ENCODE measurements around the gene EMC10.
"Not testable (repeated sequence)": the region's sequence is repeated elsewhere in the genome, so short reads cannot be mapped to it uniquely, and the experiment has no call there.

The EMC10 gene

GRCh38 chr19:50466706-50467039 is 9.6 kb upstream of the EMC10 start:
- H3K14ac ChIP-seq (ENCODE audit: low read length in 2 of 2) = no peak overlapping the region
- no peak overlapping the region for H3K4me3 ChIP-seq (ENCODE audit: insufficient read depth in 1 of 2, low read depth in 1 of 2, low read length in 2 of 2)
- no peak overlapping the region for H2AK5ac ChIP-seq (ENCODE audit: low read length, severe bottlenecking)
- 86% methylated on average over 11 of the region's 11 CpGs for WGBS
- no peak overlapping the region for H3K9ac ChIP-seq (ENCODE audit: low read length)
- H3K9me3 ChIP-seq (ENCODE audit: control insufficient read depth, low read length) = no peaks in the 10 kb centered on the region
- H4K8ac ChIP-seq (ENCODE audit: low read length) = no peak overlapping the region
- H4K91ac ChIP-seq (ENCODE audit: low read length) = no peak overlapping the region
- peaks cover 0 to 46% of the 10 kb centered on the region in 2 experiments for H3K27me3 ChIP-seq (ENCODE audit: control insufficient read depth in 1 of 2, insufficient read depth in 1 of 2, low read length in 2 of 2)
- H3K4me2 ChIP-seq (ENCODE audit: low read length, poor library complexity, severe bottlenecking) = no peak overlapping the region
- H3K4ac ChIP-seq (ENCODE audit: low read depth in 1 of 2, low read length in 2 of 2) = no peak overlapping the region
- H2BK5ac ChIP-seq (ENCODE audit: low read depth, low read length, poor library complexity, severe bottlenecking) = no peak overlapping the region
- H3K18ac ChIP-seq (ENCODE audit: low read depth in 1 of 2, low read length in 2 of 2) = no peak overlapping the region
- no peak overlapping the region for H3K27ac ChIP-seq (ENCODE audit: low read length, poor library complexity, severe bottlenecking)
- H2BK120ac ChIP-seq (ENCODE audit: low read depth, low read length) = no peak overlapping the region
- no peak for DNase-seq
- H3K79me1 ChIP-seq (replicated peaks; ENCODE audit: low read length, poor library complexity, severe bottlenecking) = no peaks in the 10 kb centered on the region
- H3K23ac ChIP-seq (ENCODE audit: low read length in 2 of 2) = no peak overlapping the region
- H2BK15ac ChIP-seq (ENCODE audit: low read depth, poor library complexity, severe bottlenecking) = no peak overlapping the region
- no peak overlapping the region for H2BK12ac ChIP-seq (ENCODE audit: low read length in 2 of 2)
- no peak overlapping the region for H2AFZ ChIP-seq (ENCODE audit: low read depth, low read length)
- no peaks in the 10 kb centered on the region for H3K4me1 ChIP-seq (ENCODE audit: control insufficient read depth, insufficient read depth, low read depth, low read length)
- peaks cover 0 to 4% of the 10 kb centered on the region in 2 experiments for H3K36me3 ChIP-seq (ENCODE audit: control insufficient read depth in 1 of 2, insufficient read depth in 2 of 2, low read depth in 1 of 2, low read length in 2 of 2)

DNA sequence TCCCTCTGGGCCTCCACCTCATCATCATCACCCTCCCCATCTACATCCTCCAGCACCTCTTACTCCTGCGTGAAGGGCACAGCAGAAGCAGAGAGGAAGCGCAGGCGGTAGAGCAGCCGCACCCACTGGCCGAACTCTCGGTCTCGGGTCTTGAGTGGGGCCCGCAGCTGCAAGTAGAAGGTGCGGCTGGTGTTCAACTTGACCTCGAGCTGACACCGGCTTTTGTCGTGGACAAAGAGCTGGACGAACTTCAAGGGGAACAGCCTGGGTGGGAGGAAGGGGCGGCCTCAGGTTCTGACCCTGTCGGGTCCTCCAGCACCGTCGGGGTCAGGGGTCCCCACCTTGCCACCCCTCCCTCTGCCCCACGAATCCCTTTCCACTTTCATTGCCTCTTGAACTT is 8.7 kb upstream of the EMC10 start:
- Histone ChIP-seq H3K4me3 (ENCODE audit: insufficient read depth in 1 of 2, low read depth in 1 of 2, low read length in 2 of 2) (no peak overlapping the region), H3K27ac (ENCODE audit: low read length, poor library complexity, severe bottlenecking) (no peak overlapping the region), H4K8ac (ENCODE audit: low read length) (no peak overlapping the region), H3K36me3 (ENCODE audit: control insufficient read depth in 1 of 2, insufficient read depth in 2 of 2, low read depth in 1 of 2, low read length in 2 of 2) (peaks cover 0 to 4% of the 10 kb centered on the region in 2 experiments), H3K79me1 (replicated peaks; ENCODE audit: low read length, poor library complexity, severe bottlenecking) (no peaks in the 10 kb centered on the region), H2BK5ac (ENCODE audit: low read depth, low read length, poor library complexity, severe bottlenecking) (no peak overlapping the region), H3K4me1 (ENCODE audit: control insufficient read depth, insufficient read depth, low read depth, low read length) (no peaks in the 10 kb centered on the region), H2BK15ac (ENCODE audit: low read depth, poor library complexity, severe bottlenecking) (no peak overlapping the region), H2AFZ (ENCODE audit: low read depth, low read length) (no peak overlapping the region), H4K91ac (ENCODE audit: low read length) (no peak overlapping the region), H3K27me3 (ENCODE audit: control insufficient read depth in 1 of 2, insufficient read depth in 1 of 2, low read length in 2 of 2) (peaks cover 0 to 42% of the 10 kb centered on the region in 2 experiments), H3K9me3 (ENCODE audit: control insufficient read depth, low read length) (no peaks in the 10 kb centered on the region), H3K4me2 (ENCODE audit: low read length, poor library complexity, severe bottlenecking) (no peak overlapping the region), H3K18ac (ENCODE audit: low read depth in 1 of 2, low read length in 2 of 2) (no peak overlapping the region), H3K23ac (ENCODE audit: low read length in 2 of 2) (no peak overlapping the region), H3K9ac (ENCODE audit: low read length) (no peak overlapping the region), H2AK5ac (ENCODE audit: low read length, severe bottlenecking) (no peak overlapping the region), H2BK120ac (ENCODE audit: low read depth, low read length) (no peak overlapping the region), H2BK12ac (ENCODE audit: low read length in 2 of 2) (no peak overlapping the region), H3K14ac (ENCODE audit: low read length in 2 of 2) (no peak overlapping the region), H3K4ac (ENCODE audit: low read depth in 1 of 2, low read length in 2 of 2) (no peak overlapping the region)
- no peak for DNase-seq
- WGBS = 88% methylated on average over 18 of the region's 18 CpGs

- H3K4me3 ChIP-seq (ENCODE audit: insufficient read depth in 1 of 2, low read depth in 1 of 2, low read length in 2 of 2) = no peak overlapping the region
- no peak overlapping the region for H2BK15ac ChIP-seq (ENCODE audit: low read depth, poor library complexity, severe bottlenecking)
- H3K4me1 ChIP-seq (ENCODE audit: control insufficient read depth, insufficient read depth, low read depth, low read length) = no peaks in the 10 kb centered on the region
- H2BK5ac ChIP-seq (ENCODE audit: low read depth, low read length, poor library complexity, severe bottlenecking) = no peak overlapping the region
- H3K4me2 ChIP-seq (ENCODE audit: low read length, poor library complexity, severe bottlenecking) = no peak overlapping the region
- H4K8ac ChIP-seq (ENCODE audit: low read length) = no peak overlapping the region
- no peak overlapping the region for H2AFZ ChIP-seq (ENCODE audit: low read depth, low read length)
- peaks cover 0 to 4% of the 10 kb centered on the region in 2 experiments for H3K36me3 ChIP-seq (ENCODE audit: control insufficient read depth in 1 of 2, insufficient read depth in 2 of 2, low read depth in 1 of 2, low read length in 2 of 2)
- H3K9ac ChIP-seq (ENCODE audit: low read length) = no peak overlapping the region
- 86% methylated on average over 6 of the region's 6 CpGs for WGBS
- H2AK5ac ChIP-seq (ENCODE audit: low read length, severe bottlenecking) = no peak overlapping the region
- H3K27ac ChIP-seq (ENCODE audit: low read length, poor library complexity, severe bottlenecking) = no peak overlapping the region
- no peaks in the 10 kb centered on the region for H3K9me3 ChIP-seq (ENCODE audit: control insufficient read depth, low read length)
- H3K4ac ChIP-seq (ENCODE audit: low read depth in 1 of 2, low read length in 2 of 2) = no peak overlapping the region
- no peak for DNase-seq
- H2BK120ac ChIP-seq (ENCODE audit: low read depth, low read length) = no peak overlapping the region
- peaks cover 0 to 35% of the 10 kb centered on the region in 2 experiments for H3K27me3 ChIP-seq (ENCODE audit: control insufficient read depth in 1 of 2, insufficient read depth in 1 of 2, low read length in 2 of 2)
- no peak overlapping the region for H3K14ac ChIP-seq (ENCODE audit: low read length in 2 of 2)
- no peak overlapping the region for H3K18ac ChIP-seq (ENCODE audit: low read depth in 1 of 2, low read length in 2 of 2)
- no peak overlapping the region for H2BK12ac ChIP-seq (ENCODE audit: low read length in 2 of 2)
- H3K79me1 ChIP-seq (replicated peaks; ENCODE audit: low read length, poor library complexity, severe bottlenecking) = no peaks in the 10 kb centered on the region
- no peak overlapping the region for H4K91ac ChIP-seq (ENCODE audit: low read length)
- no peak overlapping the region for H3K23ac ChIP-seq (ENCODE audit: low read length in 2 of 2)
Observed at GRCh38 chr19:50468818-50469217, 7.5 kb upstream of the EMC10 start.

GRCh38 chr19:50473336-50473735 is 3.0 kb upstream of the EMC10 start:
- H3K4ac ChIP-seq (ENCODE audit: low read depth in 1 of 2, low read length in 2 of 2); H2AK5ac ChIP-seq (ENCODE audit: low read length, severe bottlenecking); H3K9me3 ChIP-seq (ENCODE audit: control insufficient read depth, low read length); H3K18ac ChIP-seq (ENCODE audit: low read depth in 1 of 2, low read length in 2 of 2); H4K91ac ChIP-seq (ENCODE audit: low read length); H3K4me2 ChIP-seq (ENCODE audit: low read length, poor library complexity, severe bottlenecking); H2BK12ac ChIP-seq (ENCODE audit: low read length in 2 of 2); H3K14ac ChIP-seq (ENCODE audit: low read length in 2 of 2); H3K4me1 ChIP-seq (ENCODE audit: control insufficient read depth, insufficient read depth, low read depth, low read length); H3K79me1 ChIP-seq (replicated peaks; ENCODE audit: low read length, poor library complexity, severe bottlenecking); H4K8ac ChIP-seq (ENCODE audit: low read length); H3K4me3 ChIP-seq (ENCODE audit: insufficient read depth in 1 of 2, low read depth in 1 of 2, low read length in 2 of 2); H3K9ac ChIP-seq (ENCODE audit: low read length); H2BK15ac ChIP-seq (ENCODE audit: low read depth, poor library complexity, severe bottlenecking); H3K27ac ChIP-seq (ENCODE audit: low read length, poor library complexity, severe bottlenecking); H3K23ac ChIP-seq (ENCODE audit: low read length in 2 of 2); H2BK120ac ChIP-seq (ENCODE audit: low read depth, low read length); H2BK5ac ChIP-seq (ENCODE audit: low read depth, low read length, poor library complexity, severe bottlenecking); H3K36me3 ChIP-seq (ENCODE audit: control insufficient read depth in 1 of 2, insufficient read depth in 2 of 2, low read depth in 1 of 2, low read length in 2 of 2); H3K27me3 ChIP-seq (ENCODE audit: control insufficient read depth in 1 of 2, insufficient read depth in 1 of 2, low read length in 2 of 2); H2AFZ ChIP-seq (ENCODE audit: low read depth, low read length): not testable (repeated sequence)
- peak; percentile 18 for DNase-seq
- 76% methylated on average over 3 of the region's 3 CpGs for WGBS
